ENCODE data around the gene DKK1.
A peak's percentile ranks its signal among the peaks of the same experiment; 100 is the strongest.

DKK1 gene, protein sequence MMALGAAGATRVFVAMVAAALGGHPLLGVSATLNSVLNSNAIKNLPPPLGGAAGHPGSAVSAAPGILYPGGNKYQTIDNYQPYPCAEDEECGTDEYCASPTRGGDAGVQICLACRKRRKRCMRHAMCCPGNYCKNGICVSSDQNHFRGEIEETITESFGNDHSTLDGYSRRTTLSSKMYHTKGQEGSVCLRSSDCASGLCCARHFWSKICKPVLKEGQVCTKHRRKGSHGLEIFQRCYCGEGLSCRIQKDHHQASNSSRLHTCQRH

DNA sequence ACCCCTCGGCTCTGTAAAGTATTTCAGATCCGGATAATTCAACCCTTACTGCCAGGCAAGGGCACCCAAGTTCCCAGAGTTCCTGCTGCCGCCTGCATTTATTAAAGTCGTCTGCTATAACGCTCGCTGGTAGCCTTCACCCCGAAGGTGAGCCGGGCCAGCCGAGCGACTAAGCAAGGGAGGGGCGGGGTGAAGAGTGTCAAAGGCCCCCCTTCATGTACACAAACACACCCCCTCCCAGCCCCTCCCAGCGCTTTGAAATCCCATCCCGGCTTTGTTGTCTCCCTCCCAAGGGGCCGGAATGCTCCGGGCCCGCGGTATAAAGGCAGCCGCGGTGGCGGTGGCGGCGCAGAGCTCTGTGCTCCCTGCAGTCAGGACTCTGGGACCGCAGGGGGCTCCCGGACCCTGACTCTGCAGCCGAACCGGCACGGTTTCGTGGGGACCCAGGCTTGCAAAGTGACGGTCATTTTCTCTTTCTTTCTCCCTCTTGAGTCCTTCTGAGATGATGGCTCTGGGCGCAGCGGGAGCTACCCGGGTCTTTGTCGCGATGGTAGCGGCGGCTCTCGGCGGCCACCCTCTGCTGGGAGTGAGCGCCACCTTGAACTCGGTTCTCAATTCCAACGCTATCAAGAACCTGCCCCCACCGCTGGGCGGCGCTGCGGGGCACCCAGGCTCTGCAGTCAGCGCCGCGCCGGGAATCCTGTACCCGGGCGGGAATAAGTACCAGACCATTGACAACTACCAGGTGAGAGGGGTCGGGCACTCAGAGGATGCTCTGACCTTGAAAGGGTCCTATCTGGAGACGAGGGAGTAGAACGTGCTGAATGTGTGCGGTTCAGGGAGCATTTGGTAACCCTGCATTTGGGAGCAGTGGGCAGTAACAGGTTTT is at the start of gene DKK1:
Gene DKK1, plus strand, starts transcription at position 349 of the 889 bp plus-strand sequence. Its CDS starts 154 bp downstream, at position 503.
- peak; percentile 55 for DNase-seq (ENCODE audit: low read depth)

GRCh38 chr10:52265131-52265926 is 48.8 kb upstream of the DKK1 start:
- no peak for DNase-seq (ENCODE audit: low read depth)

DNA sequence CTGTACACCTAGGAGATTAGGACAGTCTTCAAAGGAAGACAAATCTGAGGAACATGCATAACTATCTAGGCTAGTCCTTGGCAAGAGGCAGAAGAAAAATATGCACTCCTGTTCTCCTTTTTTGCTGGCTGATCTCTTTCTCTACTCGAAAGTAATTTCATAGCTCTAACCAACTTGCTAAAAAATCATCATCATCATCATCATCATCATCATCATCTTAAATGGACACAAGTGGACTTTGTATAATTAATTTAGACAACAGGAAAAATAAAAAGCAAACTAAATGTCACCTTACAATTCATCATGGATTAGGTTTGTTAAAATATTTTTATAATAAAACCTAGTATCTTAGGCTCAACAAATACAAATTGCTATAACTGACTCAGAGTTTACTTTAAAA is 47.2 kb upstream of the DKK1 start:
- DNase-seq (ENCODE audit: low read depth) = no peak

DNA sequence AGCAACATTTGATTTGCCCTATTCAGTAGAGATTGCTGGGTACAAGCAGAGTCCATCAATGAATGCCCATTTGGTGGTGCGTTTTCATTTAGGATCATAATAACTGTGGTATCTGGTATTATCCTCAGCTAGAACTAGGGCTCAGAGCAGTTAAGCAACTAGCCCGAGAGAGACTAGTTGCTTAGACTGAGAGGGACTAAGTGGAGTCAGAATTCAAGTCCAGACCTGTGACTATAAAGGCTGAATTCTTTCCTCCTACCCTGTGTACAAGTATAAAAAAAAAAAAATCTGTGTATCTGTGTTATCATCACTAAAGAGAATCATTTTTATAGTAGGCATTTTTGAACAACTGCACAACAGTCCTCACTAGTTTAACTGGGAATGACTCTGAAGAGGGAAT is 45.3 kb upstream of the DKK1 start:
- no peak for DNase-seq (ENCODE audit: low read depth)

DNA sequence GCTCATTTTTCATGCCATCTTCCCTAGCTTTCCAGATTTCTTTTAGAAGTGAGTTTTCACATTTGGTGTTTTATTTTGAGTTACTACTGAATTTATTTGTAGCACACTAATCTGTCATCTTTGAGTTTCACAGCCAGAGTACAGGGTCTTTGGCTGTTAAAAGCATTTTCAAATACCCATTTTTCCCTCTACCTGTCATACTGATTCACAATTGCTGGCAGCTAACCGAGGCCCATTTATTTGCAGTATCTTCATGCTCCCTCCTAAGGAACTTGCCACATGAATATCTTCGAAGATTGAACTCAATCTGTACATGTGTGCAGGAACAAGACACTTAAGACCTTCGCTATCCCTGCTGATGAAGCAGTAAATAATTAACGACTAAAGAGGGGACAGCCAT is 44.8 kb upstream of the DKK1 start:
- no peak for DNase-seq (ENCODE audit: low read depth)

DNA sequence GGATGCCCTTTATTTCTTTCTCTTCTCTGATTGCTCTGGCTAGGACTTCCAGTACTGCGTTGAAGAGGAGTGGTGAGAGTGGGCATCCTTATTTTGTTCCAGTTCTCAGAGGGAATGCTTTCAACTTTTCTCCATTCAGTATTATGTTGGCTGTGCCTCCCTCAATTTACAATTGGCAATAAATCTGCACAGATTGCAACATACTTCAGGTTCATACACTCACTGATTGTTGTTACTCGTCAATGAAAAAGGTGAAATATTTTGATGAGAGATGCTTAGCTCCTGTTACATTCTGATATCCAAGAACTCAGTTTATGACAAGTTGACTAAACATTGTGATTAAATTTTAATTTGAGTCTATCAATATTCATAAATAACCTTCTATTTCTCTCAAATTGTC is 37.9 kb upstream of the DKK1 start:
- DNase-seq (ENCODE audit: low read depth) = no peak

- DNase-seq (ENCODE audit: low read depth) = no peak
These were observed 37.1 kb upstream of the DKK1 start for GRCh38 chr10:52276986-52277385.

DNA sequence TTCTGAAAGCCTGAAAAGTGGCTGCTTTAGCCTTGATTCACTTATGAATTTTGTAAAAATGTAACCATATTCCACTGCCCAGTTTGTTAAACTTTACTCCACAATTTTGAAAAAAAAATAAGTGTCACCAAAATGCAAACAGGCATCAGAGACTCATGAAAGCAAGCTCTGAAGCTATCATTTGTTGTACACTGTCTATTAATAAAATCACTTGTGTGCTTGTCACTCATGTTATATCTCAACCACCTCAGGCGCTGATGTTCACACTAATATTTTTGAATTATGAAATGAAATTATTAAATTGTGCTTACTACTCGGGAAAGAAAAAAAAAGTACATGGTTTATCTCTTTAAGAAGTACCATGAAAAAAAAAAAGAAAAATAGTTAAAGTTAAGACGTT is 34.5 kb upstream of the DKK1 start:
- no peak for DNase-seq (ENCODE audit: low read depth)

- peak; percentile 8 for DNase-seq (ENCODE audit: low read depth)
These were observed 34.0 kb upstream of the DKK1 start for GRCh38 chr10:52280051-52280450.

- DNase-seq (ENCODE audit: low read depth) = peak; percentile 18
These were observed 30.9 kb upstream of the DKK1 start for GRCh38 chr10:52283174-52283573.

GRCh38 chr10:52284416-52285013 is 29.6 kb upstream of the DKK1 start:
- DNase-seq (ENCODE audit: low read depth) = no peak

- no peak for DNase-seq (ENCODE audit: low read depth)
These were observed 26.2 kb upstream of the DKK1 start for GRCh38 chr10:52287866-52288265.

- no peak for DNase-seq (ENCODE audit: low read depth)
These were observed 16.3 kb upstream of the DKK1 start for GRCh38 chr10:52297747-52298146.

GRCh38 chr10:52300599-52301277 is 13.3 kb upstream of the DKK1 start:
- DNase-seq (ENCODE audit: low read depth) = no peak

GRCh38 chr10:52308251-52309031 is 5.6 kb upstream of the DKK1 start:
- no peak for DNase-seq (ENCODE audit: low read depth)

GRCh38 chr10:52312942-52313255 is 1.2 kb upstream of the DKK1 start:
- no peak for DNase-seq (ENCODE audit: low read depth)

GRCh38 chr10:52313256-52313932 is 687 bp upstream of the DKK1 start:
- DNase-seq (ENCODE audit: low read depth) = no peak

DNA sequence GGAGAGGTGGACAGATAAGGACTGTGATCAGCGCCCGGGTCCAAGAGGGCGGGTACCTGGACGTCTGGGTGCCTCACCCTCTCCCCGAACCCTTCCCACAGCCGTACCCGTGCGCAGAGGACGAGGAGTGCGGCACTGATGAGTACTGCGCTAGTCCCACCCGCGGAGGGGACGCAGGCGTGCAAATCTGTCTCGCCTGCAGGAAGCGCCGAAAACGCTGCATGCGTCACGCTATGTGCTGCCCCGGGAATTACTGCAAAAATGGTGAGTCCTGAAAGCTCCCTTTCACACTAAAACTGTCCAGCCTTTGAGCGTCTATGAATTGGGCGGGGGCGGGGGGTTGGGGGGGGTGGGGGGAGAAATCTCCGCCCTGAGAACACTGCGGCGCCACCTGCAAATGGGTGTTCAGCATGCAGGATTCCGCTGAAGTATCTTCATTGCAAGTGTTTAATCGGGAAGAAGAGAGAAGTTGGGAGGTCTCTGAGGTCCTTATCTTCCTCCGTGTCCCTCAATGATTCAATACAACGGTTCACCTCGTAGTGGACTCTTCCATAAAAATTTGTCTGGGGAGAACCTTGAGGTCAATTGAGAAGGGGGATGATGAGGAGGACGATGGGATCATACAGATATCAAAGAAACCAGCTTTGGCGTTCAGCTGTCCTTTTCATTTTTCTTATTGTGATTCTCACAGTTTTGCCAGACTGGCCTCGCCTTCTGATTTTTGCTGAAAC is 906 bp downstream of the DKK1 start:
- DNase-seq (ENCODE audit: low read depth) = no peak

GRCh38 chr10:52316001-52316400 is 1.9 kb downstream of the DKK1 start:
- DNase-seq (ENCODE audit: low read depth) = no peak

DNA sequence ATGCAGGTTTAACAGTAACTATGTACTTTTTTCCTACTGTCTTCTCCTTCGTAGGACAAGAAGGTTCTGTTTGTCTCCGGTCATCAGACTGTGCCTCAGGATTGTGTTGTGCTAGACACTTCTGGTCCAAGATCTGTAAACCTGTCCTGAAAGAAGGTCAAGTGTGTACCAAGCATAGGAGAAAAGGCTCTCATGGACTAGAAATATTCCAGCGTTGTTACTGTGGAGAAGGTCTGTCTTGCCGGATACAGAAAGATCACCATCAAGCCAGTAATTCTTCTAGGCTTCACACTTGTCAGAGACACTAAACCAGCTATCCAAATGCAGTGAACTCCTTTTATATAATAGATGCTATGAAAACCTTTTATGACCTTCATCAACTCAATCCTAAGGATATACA is 2.4 kb downstream of the DKK1 start:
- DNase-seq (ENCODE audit: low read depth) = no peak
